Thoracic aorta (tissue), 2 donors: Measurements from ENCODE around the gene NOS2. TPM values are rescaled to one million over a fixed set of nuclear protein-coding genes. Genes with fewer than 3 reads are reported as not detected.
"Not testable (repeated sequence)": the region's sequence is repeated elsewhere in the genome, so short reads cannot be mapped to it uniquely, and the experiment has no call there.

Source experiments
- ATAC-seq: fragments of 150-250 bp; one replicate; pipeline ENCODE4 v1.8.0; 2017; ENCODE audit warnings: low read depth; ENCODE audit not compliant: insufficient number of reproducible peaks, low FRiP score
- DNase-seq: peaks from one replicate; pipeline ENCODE4 v3.0.0-alpha.2; 2020; ENCODE audit warnings: low spot score
- H3K27ac ChIP-seq, 2 donors: fragments of 200-600 bp; sonication (generic); 1 replicate in 1 of 2; 2 replicates in 1 of 2; pipeline ENCODE4 v1.5.1; 2016; ENCODE audit warnings: mild to moderate bottlenecking in 2 of 2, moderate library complexity in 2 of 2
- H3K27me3 ChIP-seq: fragments of 200-600 bp; sonication (generic); replicated peaks from 2 replicates; pipeline ENCODE4 v1.6.0; 2016; ENCODE audit warnings: mild to moderate bottlenecking; ENCODE audit not compliant: insufficient read depth
- H3K36me3 ChIP-seq: fragments of 200-600 bp; sonication (generic); one replicate; pipeline ENCODE4 v1.5.1; 2016
- H3K4me1 ChIP-seq, 2 donors: fragments of 200-600 bp; sonication (generic); 1 replicate in 1 of 2; 2 replicates in 1 of 2; pipeline versions ENCODE4 v1.5.1 to v1.6.0; 2016; ENCODE audit warnings: low read depth in 2 of 2, mild to moderate bottlenecking in 1 of 2; ENCODE audit not compliant: control insufficient read depth in 1 of 2
- H3K4me3 ChIP-seq: fragments of 200-600 bp; sonication (generic); 2 replicates; pipeline ENCODE4 v1.5.1; 2016; ENCODE audit warnings: mild to moderate bottlenecking
- H3K9me3 ChIP-seq: fragments of 200-600 bp; sonication (generic); 2 replicates; pipeline ENCODE4 v1.5.1; 2016
- CTCF ChIP-seq: fragments of 200-600 bp; sonication (generic); IDR thresholded peaks from one replicate; pipeline ENCODE4 v1.5.1; 2019; ENCODE audit warnings: antibody characterized with exemption
- total RNA-seq, 2 donors: library from RNA; depleted of rRNA; stranded (reverse); fragments of >200 nt; gene quantifications; one replicate each; pipeline versions ENCODE4 v1.1.0 to v1.2.3, GENCODE V29; 2016

The NOS2 gene
- total RNA-seq, 2 donors from 2014 or later = not detected

GRCh38 chr17:27834571-27834970, 34.2 kb upstream of the NOS2 start:
- no peaks in the 10 kb centered on the region for H3K27me3 ChIP-seq
- ATAC-seq (no peak), DNase-seq (no peak)
- TF ChIP-seq CTCF = no peak
- H3K4me3 ChIP-seq = no peak overlapping the region
- H3K4me1 ChIP-seq = no peaks in the 10 kb centered on the region
- H3K36me3 ChIP-seq = no peaks in the 10 kb centered on the region
- no peaks in the 10 kb centered on the region for H3K9me3 ChIP-seq
- H3K27ac ChIP-seq = no peak overlapping the region

DNA sequence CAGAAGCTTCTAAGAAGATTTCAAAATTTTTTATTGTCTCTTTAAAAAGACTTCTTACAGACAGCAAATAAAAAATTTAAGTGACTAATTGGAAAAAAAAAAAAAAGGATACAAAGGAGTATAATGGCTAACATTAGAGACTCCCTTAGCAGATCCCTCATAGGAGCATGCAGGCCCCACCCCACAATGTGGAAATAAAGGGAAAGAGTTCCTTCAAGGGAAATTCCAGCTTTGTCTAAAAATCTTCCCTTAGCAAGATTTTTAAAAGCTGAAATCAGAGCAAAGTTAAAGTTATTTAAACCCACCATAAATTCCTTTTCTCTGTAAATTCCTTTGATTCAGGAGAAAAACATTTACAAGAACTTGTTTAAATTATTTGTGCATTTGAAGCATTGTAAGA, 32.5 kb upstream of the NOS2 start:
- DNase-seq (no peak), ATAC-seq (no peak)
- no peaks in the 10 kb centered on the region for H3K36me3 ChIP-seq
- no peak overlapping the region for H3K4me3 ChIP-seq
- no peaks in the 10 kb centered on the region for H3K27me3 ChIP-seq
- no peak overlapping the region for H3K27ac ChIP-seq
- TF ChIP-seq CTCF = no peak
- no peaks in the 10 kb centered on the region for H3K9me3 ChIP-seq
- H3K4me1 ChIP-seq = no peaks in the 10 kb centered on the region

- not testable (repeated sequence) for H3K4me3 ChIP-seq, DNase-seq, H3K9me3 ChIP-seq, H3K27me3 ChIP-seq, H3K36me3 ChIP-seq, H3K4me1 ChIP-seq, ATAC-seq, H3K27ac ChIP-seq
Observed at GRCh38 chr17:27829888-27830287, 29.6 kb upstream of the NOS2 start.

DNA sequence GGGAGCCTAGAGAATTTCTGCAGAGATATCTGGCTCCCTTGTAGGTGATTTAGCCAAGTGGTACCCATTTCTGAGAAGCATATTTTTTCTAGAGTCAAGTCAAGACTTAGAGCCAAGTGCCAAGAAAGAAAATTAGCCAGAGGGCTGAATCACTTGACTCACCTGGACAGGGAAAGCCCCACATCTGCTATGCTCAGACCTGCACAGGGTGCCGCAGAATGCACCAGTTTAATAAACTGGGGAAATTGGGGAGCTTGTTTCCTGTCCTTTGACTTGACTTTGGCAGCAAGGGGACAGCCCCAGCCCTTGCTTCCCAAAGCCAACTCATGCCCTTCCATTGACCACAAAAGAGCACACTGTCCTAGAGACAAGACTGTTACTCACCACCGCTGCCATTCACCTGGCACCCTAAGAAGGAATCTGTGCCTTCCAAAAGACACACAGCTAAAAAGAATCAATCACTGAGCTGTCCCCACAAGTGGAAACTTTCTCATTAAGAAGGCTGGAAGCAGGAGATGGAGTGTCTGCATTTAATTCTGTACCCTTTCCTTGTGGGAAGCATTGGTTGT, 28.9 kb upstream of the NOS2 start:
- H3K27ac ChIP-seq, ATAC-seq, H3K27me3 ChIP-seq, H3K4me1 ChIP-seq, DNase-seq, H3K9me3 ChIP-seq, H3K4me3 ChIP-seq, H3K36me3 ChIP-seq: not testable (repeated sequence)

DNA sequence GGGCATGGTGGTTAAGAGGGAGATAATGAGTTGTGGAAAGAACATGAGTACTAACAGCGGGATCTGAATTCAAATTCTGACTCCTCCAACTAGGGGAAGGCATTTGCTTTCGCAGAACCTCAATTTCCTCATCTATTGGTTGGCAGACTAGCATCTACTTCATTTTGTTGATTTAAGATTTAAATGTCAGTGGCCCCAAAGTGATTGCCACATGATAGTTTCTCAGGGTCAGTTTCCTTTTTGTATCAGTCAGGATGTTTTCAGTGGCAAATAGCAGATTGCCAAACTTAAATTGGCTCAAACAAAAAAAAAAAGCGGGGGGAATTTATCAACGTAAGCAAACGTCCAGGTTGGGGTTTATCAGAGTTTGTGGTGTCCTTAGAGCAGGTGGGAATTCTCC, 25.1 kb upstream of the NOS2 start:
- Histone ChIP-seq H3K4me1 (no peaks in the 10 kb centered on the region), H3K9me3 (no peaks in the 10 kb centered on the region), H3K4me3 (no peak overlapping the region), H3K27me3 (no peaks in the 10 kb centered on the region), H3K27ac (no peak overlapping the region), H3K36me3 (no peaks in the 10 kb centered on the region)
- TF ChIP-seq CTCF = no peak
- DNase-seq (no peak), ATAC-seq (no peak)

DNA sequence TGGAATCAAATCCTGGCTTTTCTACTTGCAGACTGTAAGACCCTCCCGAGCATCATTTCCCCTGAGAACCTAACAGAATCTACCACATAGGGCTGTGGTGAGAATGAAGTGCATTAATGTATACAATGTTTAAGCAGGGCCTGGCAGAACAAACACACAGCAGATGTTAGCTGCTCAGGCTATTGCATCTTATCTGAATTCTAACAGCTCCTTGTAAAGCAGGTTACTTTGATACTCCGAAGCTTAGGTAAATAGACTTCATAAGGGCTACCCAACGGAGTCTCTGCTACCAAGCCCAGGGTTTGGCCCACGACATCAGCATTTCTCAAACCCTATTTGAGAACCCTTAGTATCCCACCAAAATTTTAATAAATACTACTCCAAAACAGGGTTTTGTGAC, 24.4 kb upstream of the NOS2 start:
- no peak overlapping the region for H3K4me3 ChIP-seq
- H3K9me3 ChIP-seq = no peaks in the 10 kb centered on the region
- no peak overlapping the region for H3K27ac ChIP-seq
- H3K4me1 ChIP-seq = no peaks in the 10 kb centered on the region
- no peak for TF ChIP-seq CTCF
- no peaks in the 10 kb centered on the region for H3K27me3 ChIP-seq
- ATAC-seq = no peak
- DNase-seq = no peak
- no peaks in the 10 kb centered on the region for H3K36me3 ChIP-seq
